Measurements from ENCODE around the gene CAMTA1.

Gene CAMTA1

DNA sequence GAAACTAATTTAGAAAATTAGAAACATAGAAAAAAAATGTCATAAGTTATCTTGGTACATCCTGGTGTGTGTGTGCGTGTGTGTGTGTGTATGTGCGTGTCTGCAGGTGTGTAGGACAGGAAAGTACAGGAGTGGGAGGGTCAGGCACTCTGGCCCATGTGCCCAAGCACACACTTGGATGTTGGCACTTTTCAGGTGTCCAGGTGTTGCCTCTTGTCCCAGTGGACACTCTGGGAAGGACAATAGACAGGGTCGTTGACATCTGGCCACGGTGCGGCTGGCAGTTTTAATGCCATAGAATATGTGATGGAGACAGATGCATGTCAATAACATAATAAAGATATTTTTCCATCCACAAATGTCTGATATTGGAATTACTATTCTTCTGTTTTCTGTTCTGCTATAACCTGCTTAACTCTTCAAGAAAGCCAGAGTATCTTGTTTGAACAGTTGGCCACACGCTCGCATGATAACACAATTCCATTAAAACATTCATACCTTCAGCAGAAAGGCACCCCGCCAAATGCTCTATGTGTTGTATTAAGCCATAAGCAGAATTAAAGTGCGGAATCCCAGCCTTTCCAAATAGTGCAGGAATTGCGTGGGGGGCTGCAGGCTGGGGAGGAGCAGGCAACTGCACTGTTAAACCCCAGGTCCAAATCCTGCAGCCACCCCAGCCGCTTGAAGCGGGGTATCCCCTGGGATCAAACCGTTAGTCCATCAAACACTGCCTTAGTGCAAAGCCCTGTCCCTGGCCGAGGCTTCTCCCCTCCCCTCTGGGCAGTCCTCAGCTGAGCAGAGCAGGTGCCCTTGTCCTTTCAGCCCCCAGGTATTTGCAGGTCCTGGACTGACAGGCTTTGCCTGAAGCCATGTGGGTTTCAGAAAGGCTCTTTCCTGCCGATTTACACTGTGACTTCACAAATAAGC lies 390.0 kb downstream of the CAMTA1 start:
- H3K9me3 ChIP-seq, result peaks cover 15% of the 10 kb centered on the region
- no peaks in the 10 kb centered on the region for H4K20me1 ChIP-seq
- H3K27ac ChIP-seq, result no peak overlapping the region
- no peak for TF ChIP-seq Cebpa-rat (IDR thresholded peaks at IDR 0.05)
- H3K4me3 ChIP-seq, result no peak overlapping the region
- H3K27me3 ChIP-seq, result no peaks in the 10 kb centered on the region
- no peak overlapping the region for H3K9ac ChIP-seq
- peak overlapping the region; percentile 82 for H3K4me2 ChIP-seq
- H3K36me3 ChIP-seq, result no peaks in the 10 kb centered on the region
- H3K4me1 ChIP-seq, result peaks cover 71% of the 10 kb centered on the region

DNA sequence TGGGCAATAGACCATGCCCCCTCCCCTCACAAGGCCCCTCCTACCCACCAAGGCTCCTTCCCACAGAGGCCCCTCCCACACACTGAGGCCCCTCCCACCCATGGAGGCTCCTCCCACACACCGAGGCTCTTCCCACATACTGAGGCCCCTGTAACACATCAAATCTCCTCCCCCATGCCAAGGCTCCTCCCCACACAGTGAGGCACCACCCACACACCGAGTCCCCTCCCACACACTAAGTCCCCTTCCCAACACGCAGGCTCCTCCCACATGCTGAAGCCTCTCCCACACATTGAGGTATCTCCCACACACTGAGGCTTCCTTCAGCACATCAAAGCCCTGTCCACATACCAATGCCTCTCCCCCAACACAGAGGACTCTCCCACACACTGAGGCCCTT lies 391.8 kb downstream of the CAMTA1 start:
- Histone ChIP-seq H3K27ac (no peak overlapping the region), H4K20me1 (no peaks in the 10 kb centered on the region), H3K4me1 (peaks cover 62% of the 10 kb centered on the region), H3K4me3 (no peak overlapping the region; the same call in 1 of the 2 replicates), H3K36me3 (no peaks in the 10 kb centered on the region), H3K4me2 (peak overlapping the region; percentile 82), H3K9ac (no peak overlapping the region), H3K27me3 (no peaks in the 10 kb centered on the region), H3K9me3 (peaks cover 26% of the 10 kb centered on the region)
- no peak for TF ChIP-seq Cebpa-rat (IDR thresholded peaks at IDR 0.05)

DNA sequence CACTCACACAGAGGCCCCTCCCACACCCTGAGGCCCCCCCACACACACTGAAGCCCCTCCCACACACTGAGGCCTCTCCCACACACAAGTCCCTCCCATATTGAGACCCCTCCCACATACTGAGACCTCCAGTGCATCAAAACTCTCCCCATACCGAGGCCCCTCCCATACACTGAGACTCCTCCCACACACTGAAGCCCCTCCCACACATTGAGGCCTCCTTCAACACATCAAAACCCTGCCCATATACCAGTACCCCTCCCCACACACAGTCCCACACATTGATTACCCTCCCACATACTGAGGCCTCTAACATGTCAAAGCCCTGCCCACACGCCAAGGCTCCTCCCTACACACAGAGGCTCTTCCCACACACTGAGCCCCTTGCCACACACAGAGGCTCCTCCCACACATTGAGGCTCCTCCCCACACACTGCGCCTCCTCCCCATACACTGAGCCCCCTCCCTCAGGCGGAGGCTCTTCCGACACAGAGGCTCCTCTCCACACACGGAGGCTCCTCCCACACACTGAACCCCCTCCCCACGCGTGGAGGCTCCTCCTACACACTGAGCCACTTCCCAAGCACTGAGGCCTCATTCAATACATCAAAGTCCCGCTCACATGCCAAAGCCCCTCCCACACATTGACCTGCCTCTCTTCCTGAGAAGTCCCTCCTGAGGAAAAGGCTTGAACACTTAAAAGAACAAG lies 392.3 kb downstream of the CAMTA1 start:
- H4K20me1 ChIP-seq, result no peaks in the 10 kb centered on the region
- H3K9me3 ChIP-seq, result peaks cover 26% of the 10 kb centered on the region
- no peak for TF ChIP-seq Cebpa-rat (IDR thresholded peaks at IDR 0.05)
- peak overlapping the region; percentile 31 for H3K4me2 ChIP-seq
- H3K4me3 ChIP-seq, result no peak overlapping the region
- no peak overlapping the region for H3K27ac ChIP-seq
- H3K4me1 ChIP-seq, result peaks cover 56% of the 10 kb centered on the region
- no peak overlapping the region for H3K9ac ChIP-seq
- H3K27me3 ChIP-seq, result no peaks in the 10 kb centered on the region
- H3K36me3 ChIP-seq, result no peaks in the 10 kb centered on the region

DNA sequence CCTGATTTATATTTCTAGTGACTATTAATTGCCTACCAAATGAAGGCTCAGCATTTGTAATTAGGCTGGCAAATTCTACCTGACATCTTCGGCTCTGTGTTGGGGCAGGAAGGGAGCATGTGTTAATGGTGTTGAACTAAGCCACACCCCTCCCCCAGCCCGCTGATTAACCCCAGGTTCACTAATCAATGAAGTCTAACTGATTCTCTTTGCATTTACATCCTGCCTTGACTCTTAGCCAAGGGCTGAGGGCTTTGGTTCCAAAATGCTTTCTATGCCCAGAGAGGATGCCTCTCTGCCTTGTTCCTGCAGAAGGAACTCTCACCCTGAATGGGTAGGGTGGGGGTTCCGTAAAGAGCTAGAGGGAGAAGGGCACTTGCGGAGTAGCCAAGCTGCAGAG lies 393.1 kb downstream of the CAMTA1 start:
- Histone ChIP-seq H3K4me1 (peaks cover 49% of the 10 kb centered on the region), H3K9me3 (peaks cover 26% of the 10 kb centered on the region), H3K4me2 (peak overlapping the region; percentile 31), H3K9ac (no peak overlapping the region), H3K27ac (no peak overlapping the region), H3K36me3 (no peaks in the 10 kb centered on the region), H3K27me3 (no peaks in the 10 kb centered on the region), H3K4me3 (no peak overlapping the region), H4K20me1 (no peaks in the 10 kb centered on the region)
- TF ChIP-seq Cebpa-rat (IDR thresholded peaks at IDR 0.05), result no peak

DNA sequence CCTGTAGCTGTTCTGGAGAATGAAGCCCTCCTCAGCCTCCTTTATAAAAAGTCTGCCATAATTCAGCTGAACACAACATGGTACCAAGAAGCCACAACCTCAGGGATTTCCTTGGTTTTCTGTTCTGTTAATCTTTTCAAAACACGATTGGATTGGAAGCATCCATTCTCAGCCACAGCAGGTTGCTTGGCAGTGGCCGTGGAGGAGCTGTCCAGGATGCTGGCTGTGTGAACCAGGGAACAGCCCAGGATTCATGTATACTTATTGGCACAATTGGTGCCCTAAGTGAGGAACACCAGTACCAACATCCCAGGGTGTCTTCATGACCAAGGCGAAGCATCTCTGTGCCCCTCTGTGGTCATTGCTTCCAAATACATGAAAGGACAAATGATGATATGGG lies 393.5 kb downstream of the CAMTA1 start:
- Histone ChIP-seq H3K9ac (no peak overlapping the region), H3K36me3 (no peaks in the 10 kb centered on the region), H3K4me1 (peaks cover 45% of the 10 kb centered on the region), H4K20me1 (no peaks in the 10 kb centered on the region), H3K4me2 (no peak overlapping the region), H3K9me3 (peaks cover 26% of the 10 kb centered on the region), H3K27me3 (no peaks in the 10 kb centered on the region), H3K27ac (no peak overlapping the region), H3K4me3 (no peak overlapping the region)
- TF ChIP-seq Cebpa-rat (IDR thresholded peaks at IDR 0.05), result no peak

DNA sequence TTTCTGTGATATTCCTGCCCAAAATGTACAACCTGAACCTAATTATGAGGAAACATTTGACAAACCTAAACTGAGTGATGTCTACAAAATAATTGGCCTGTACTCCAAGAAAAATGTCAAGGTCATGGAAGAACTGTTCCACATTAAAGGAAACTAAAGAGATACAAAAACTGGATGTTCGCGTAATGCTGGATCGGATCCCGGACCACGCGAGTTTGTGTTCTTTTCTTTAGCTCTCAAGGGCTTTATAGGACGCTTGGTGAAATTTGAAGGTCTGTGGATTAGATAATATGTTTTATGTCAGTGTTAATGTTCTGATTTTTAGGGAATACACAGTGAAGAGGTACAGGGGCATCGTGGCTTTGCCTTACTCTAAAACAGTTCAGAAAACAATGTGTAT lies 400.5 kb downstream of the CAMTA1 start:
- Histone ChIP-seq H3K4me1 (no peaks in the 10 kb centered on the region), H3K36me3 (no peaks in the 10 kb centered on the region), H4K20me1 (no peaks in the 10 kb centered on the region), H3K9ac (no peak overlapping the region), H3K27me3 (no peaks in the 10 kb centered on the region), H3K4me2 (no peak overlapping the region), H3K4me3 (no peak overlapping the region), H3K27ac (no peak overlapping the region), H3K9me3 (peaks cover 5% of the 10 kb centered on the region)
- no peak for TF ChIP-seq Cebpa-rat (IDR thresholded peaks at IDR 0.05)

DNA sequence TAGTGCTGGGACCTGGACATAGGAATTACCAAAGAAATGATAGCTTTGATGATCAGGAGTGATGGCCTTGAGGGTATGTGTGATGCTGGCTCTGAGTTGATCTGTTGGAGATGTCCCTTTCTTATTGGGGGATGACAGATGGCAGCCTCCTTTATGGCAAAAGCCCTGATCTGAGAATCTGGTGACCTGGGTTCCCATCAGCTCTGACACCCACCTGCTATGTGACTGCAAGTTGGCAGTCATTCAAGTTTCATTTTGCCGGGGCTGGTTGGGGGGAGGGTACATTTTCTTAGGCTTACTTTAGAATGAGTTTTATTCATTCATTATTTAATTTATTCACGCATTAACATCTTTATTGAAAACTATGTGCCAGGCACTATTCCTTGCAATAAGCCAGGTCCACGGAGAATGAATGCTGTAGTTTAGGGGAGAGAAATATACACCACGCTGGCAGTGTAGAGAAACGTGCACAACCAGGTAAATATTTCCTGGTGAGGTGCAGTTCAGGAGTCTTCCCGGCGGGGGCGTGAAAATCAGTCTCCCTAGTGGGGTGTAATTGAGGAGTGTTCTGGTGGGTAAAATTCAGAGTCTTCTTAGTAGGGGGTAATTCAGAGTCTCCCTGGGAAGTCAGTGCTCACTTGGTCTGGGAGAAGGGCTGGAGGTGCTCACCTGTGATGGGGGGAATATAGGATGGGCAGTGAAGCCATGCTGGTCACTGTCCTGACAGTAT lies 401.3 kb downstream of the CAMTA1 start:
- Histone ChIP-seq H3K4me1 (no peaks in the 10 kb centered on the region), H3K36me3 (no peaks in the 10 kb centered on the region), H3K9me3 (no peaks in the 10 kb centered on the region), H3K4me3 (no peak overlapping the region), H3K9ac (no peak overlapping the region), H3K4me2 (no peak overlapping the region), H3K27me3 (no peaks in the 10 kb centered on the region), H3K27ac (no peak overlapping the region), H4K20me1 (no peaks in the 10 kb centered on the region)
- TF ChIP-seq Cebpa-rat (IDR thresholded peaks at IDR 0.05), result no peak

DNA sequence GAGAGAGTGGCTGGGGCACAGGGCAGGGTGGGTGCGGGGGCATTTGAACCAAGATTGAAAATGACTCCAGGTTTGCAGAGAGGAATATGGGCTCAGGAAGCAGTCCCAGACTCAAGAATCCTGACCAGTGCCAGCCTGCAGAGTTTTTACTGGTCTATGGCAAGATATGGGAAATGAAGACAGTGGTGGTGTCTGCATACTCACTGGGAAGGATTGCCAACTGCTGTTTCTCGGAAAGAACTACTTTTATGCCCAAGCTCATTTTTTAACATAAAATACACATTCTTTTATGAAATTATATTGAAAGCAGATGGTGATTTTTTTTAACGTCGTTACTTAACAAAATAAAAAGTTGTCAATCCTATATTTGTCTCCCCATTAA lies 401.8 kb downstream of the CAMTA1 start:
- no peak overlapping the region for H3K9ac ChIP-seq
- no peaks in the 10 kb centered on the region for H3K4me1 ChIP-seq
- TF ChIP-seq Cebpa-rat (IDR thresholded peaks at IDR 0.05), result no peak
- H3K9me3 ChIP-seq, result no peaks in the 10 kb centered on the region
- no peaks in the 10 kb centered on the region for H3K27me3 ChIP-seq
- H3K36me3 ChIP-seq, result no peaks in the 10 kb centered on the region
- no peak overlapping the region for H3K4me3 ChIP-seq
- H3K27ac ChIP-seq, result no peak overlapping the region
- H3K4me2 ChIP-seq, result no peak overlapping the region
- no peaks in the 10 kb centered on the region for H4K20me1 ChIP-seq

DNA sequence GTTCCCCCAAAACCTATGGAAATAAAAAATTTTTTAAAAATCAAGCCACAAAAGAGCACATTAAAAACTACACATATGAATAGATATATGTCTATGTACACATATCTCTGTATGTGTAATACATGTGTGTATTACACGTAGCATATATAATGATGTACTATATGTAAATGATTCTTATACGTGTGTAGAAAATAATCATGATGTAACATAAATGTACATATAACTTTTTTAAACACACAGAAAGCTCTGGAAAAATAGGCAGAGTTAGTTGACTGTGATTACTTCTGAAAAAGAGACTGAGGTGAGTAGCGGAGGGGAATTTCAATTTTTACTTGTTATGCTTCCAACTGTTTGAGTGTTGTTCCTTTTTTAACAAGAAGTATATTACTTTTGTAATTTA lies 405.0 kb downstream of the CAMTA1 start:
- H3K4me2 ChIP-seq, result no peak overlapping the region
- H3K9me3 ChIP-seq, result no peaks in the 10 kb centered on the region
- TF ChIP-seq Cebpa-rat (IDR thresholded peaks at IDR 0.05), result no peak
- no peak overlapping the region for H3K9ac ChIP-seq
- no peak overlapping the region for H3K4me3 ChIP-seq
- no peaks in the 10 kb centered on the region for H3K27me3 ChIP-seq
- no peaks in the 10 kb centered on the region for H4K20me1 ChIP-seq
- no peaks in the 10 kb centered on the region for H3K36me3 ChIP-seq
- no peak overlapping the region for H3K27ac ChIP-seq
- no peaks in the 10 kb centered on the region for H3K4me1 ChIP-seq

DNA sequence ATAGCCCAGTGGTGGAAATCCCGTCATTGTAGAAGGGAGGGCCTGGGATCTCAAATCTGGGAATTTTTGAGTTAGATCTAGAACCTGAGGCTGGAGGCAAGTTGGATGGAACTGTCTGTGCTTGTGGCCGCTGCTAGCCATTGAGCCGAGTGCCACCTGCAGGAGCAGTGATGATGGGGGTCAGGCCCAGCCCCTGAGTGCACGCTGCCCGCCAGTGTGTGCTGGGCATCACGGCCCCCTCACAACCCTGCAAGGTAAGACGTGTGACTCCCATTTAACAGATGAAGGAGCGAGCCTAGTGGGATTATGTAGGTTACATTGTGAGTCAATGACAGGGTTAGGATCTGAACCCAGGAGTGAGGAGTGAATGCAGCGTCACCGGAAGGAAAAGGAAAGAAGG lies 407.2 kb downstream of the CAMTA1 start:
- no peak for TF ChIP-seq Cebpa-rat (IDR thresholded peaks at IDR 0.05)
- Histone ChIP-seq H3K4me3 (no peak overlapping the region), H3K27ac (no peak overlapping the region), H3K4me2 (no peak overlapping the region), H3K9me3 (no peaks in the 10 kb centered on the region), H4K20me1 (no peaks in the 10 kb centered on the region), H3K9ac (no peak overlapping the region), H3K4me1 (no peaks in the 10 kb centered on the region), H3K27me3 (no peaks in the 10 kb centered on the region), H3K36me3 (no peaks in the 10 kb centered on the region)
